H9 (cell line): ENCODE results near the gene RFPL2. TPM values are rescaled to one million over a fixed set of nuclear protein-coding genes. Genes with fewer than 3 reads are reported as not detected.

Experiments
- DNase-seq: peaks from one replicate; pipeline ENCODE4 v3.0.0-alpha.2; 2017
- H2AFZ ChIP-seq: one replicate; pipeline ENCODE4 v1.6.1; 2013; ENCODE audit warnings: mild to moderate bottlenecking, low read length, control low read depth, moderate library complexity
- H2AK5ac ChIP-seq: 2 replicates; pipeline ENCODE4 v1.6.1; 2013; ENCODE audit warnings: low read length, control low read depth, mixed read lengths; ENCODE audit not compliant: insufficient read length
- H2BK120ac ChIP-seq: one replicate; pipeline ENCODE4 v1.6.1; 2013; ENCODE audit warnings: low read depth, mild to moderate bottlenecking, low read length, control low read depth, inconsistent platforms; ENCODE audit not compliant: poor library complexity, severe bottlenecking
- H2BK12ac ChIP-seq: 2 replicates; pipeline ENCODE4 v1.6.1; 2013; ENCODE audit warnings: low read length, control low read depth, mixed read lengths, low read depth; ENCODE audit not compliant: insufficient read length
- H2BK15ac ChIP-seq: 2 replicates; pipeline ENCODE4 v1.6.1; 2013; ENCODE audit warnings: low read depth, low read length, control low read depth
- H2BK20ac ChIP-seq: one replicate; pipeline ENCODE4 v1.6.1; 2013; ENCODE audit warnings: low read depth, mild to moderate bottlenecking, low read length, control low read depth, inconsistent platforms; ENCODE audit not compliant: poor library complexity, severe bottlenecking
- H2BK5ac ChIP-seq: 2 replicates; pipeline ENCODE4 v1.6.1; 2013; ENCODE audit warnings: low read length, control low read depth, mixed read lengths; ENCODE audit not compliant: insufficient read length
- H3K14ac ChIP-seq: 2 replicates; pipeline ENCODE4 v1.6.1; 2013; ENCODE audit warnings: low read length, control low read depth; ENCODE audit not compliant: insufficient read depth
- H3K18ac ChIP-seq: 2 replicates; pipeline ENCODE4 v1.6.1; 2013; ENCODE audit warnings: low read depth, mild to moderate bottlenecking, mixed read lengths, low read length, control low read depth; ENCODE audit not compliant: insufficient read length
- H3K23ac ChIP-seq: 2 replicates; pipeline ENCODE4 v1.6.1; 2013; ENCODE audit warnings: low read length, control low read depth, mixed read lengths, low read depth; ENCODE audit not compliant: insufficient read length
- H3K23me2 ChIP-seq: 2 replicates; pipeline ENCODE4 v1.6.1; 2013; ENCODE audit warnings: low read depth, mild to moderate bottlenecking, mixed read lengths, low read length, control low read depth; ENCODE audit not compliant: insufficient read length, poor library complexity, severe bottlenecking
- H3K27ac ChIP-seq: 2 replicates; pipeline ENCODE4 v1.5.1; 2013; ENCODE audit warnings: low read length, control low read depth, mixed read lengths, low read depth; ENCODE audit not compliant: insufficient read length
- H3K27me3 ChIP-seq: 2 replicates; pipeline ENCODE4 v1.6.1; 2013; ENCODE audit warnings: low read length, control low read depth, inconsistent platforms; ENCODE audit not compliant: insufficient read depth
- H3K4ac ChIP-seq: 2 replicates; pipeline ENCODE4 v1.6.1; 2013; ENCODE audit warnings: low read depth, mild to moderate bottlenecking, control low read depth, inconsistent platforms, low read length, moderate library complexity
- H3K4me1 ChIP-seq: 2 replicates; pipeline ENCODE4 v1.6.1; 2013; ENCODE audit warnings: low read length, control low read depth, inconsistent platforms; ENCODE audit not compliant: insufficient read depth
- H3K4me2 ChIP-seq: 2 replicates; pipeline ENCODE4 v1.6.1; 2013; ENCODE audit warnings: low read length, control low read depth, mixed read lengths; ENCODE audit not compliant: insufficient read length, insufficient read depth
- H3K56ac ChIP-seq: 2 replicates; pipeline ENCODE4 v1.6.1; 2013; ENCODE audit warnings: low read depth, mild to moderate bottlenecking, mixed read lengths, low read length, control low read depth; ENCODE audit not compliant: insufficient read length
- H3K79me1 ChIP-seq: 2 replicates; pipeline ENCODE4 v1.6.1; 2013; ENCODE audit warnings: low read depth, mild to moderate bottlenecking, moderate library complexity, low read length, control low read depth, inconsistent platforms; ENCODE audit not compliant: insufficient read depth, poor library complexity, severe bottlenecking
- H3K79me2 ChIP-seq: 2 replicates; pipeline ENCODE4 v1.6.1; 2013; ENCODE audit warnings: low read length, control low read depth, inconsistent platforms; ENCODE audit not compliant: insufficient read depth
- H3K9ac ChIP-seq: 2 replicates; pipeline ENCODE4 v1.6.1; 2013; ENCODE audit warnings: low read length, control low read depth, mixed read lengths; ENCODE audit not compliant: insufficient read length; ENCODE audit errors: extremely low read depth
- H3K9me3 ChIP-seq: one replicate; pipeline ENCODE4 v1.6.1; 2013; ENCODE audit warnings: low read depth, low read length, inconsistent platforms; ENCODE audit not compliant: control insufficient read depth
- H3T11ph ChIP-seq: one replicate; pipeline ENCODE4 v1.6.1; 2013; ENCODE audit warnings: mild to moderate bottlenecking, low read length, control low read depth, inconsistent platforms
- H4K20me1 ChIP-seq: one replicate; pipeline ENCODE4 v1.6.1; 2013; ENCODE audit not compliant: control insufficient read depth, insufficient read length, insufficient read depth
- H4K5ac ChIP-seq: 2 replicates; pipeline ENCODE4 v1.6.1; 2013; ENCODE audit warnings: low read depth, mild to moderate bottlenecking, mixed read lengths, low read length, control low read depth; ENCODE audit not compliant: insufficient read length
- H4K8ac ChIP-seq: replicated peaks from 2 replicates; pipeline ENCODE4 v1.6.1; 2013; ENCODE audit warnings: low read length, control low read depth, mixed read lengths, low read depth; ENCODE audit not compliant: insufficient read length
- H4K91ac ChIP-seq: 2 replicates; pipeline ENCODE4 v1.6.1; 2013; ENCODE audit warnings: low read depth, mild to moderate bottlenecking, moderate library complexity, mixed read lengths, low read length, control low read depth; ENCODE audit not compliant: insufficient read length
- H3K27ac Mint-ChIP-seq, 3 experiments: 2 replicates in 2 of 3; 3 replicates in 1 of 3; pipeline ENCODE4 v1.8.0; 2020 to 2021; ENCODE audit warnings: mixed read lengths in 3 of 3, mild to moderate bottlenecking in 1 of 3, moderate library complexity in 1 of 3
- H3K27me3 Mint-ChIP-seq: 2 replicates; pipeline ENCODE4 v1.8.0; 2021; ENCODE audit warnings: low read depth, mild to moderate bottlenecking, moderate library complexity, mixed read lengths
- H3K36me3 Mint-ChIP-seq, 3 experiments: 2 replicates in 2 of 3; 3 replicates in 1 of 3; pipeline ENCODE4 v1.8.0; 2020 to 2021; ENCODE audit warnings: low read depth in 3 of 3, mixed read lengths in 3 of 3; ENCODE audit not compliant: insufficient read depth in 1 of 3
- H3K4me1 Mint-ChIP-seq, 2 experiments: 2 replicates each; pipeline ENCODE4 v1.8.0; 2020; ENCODE audit warnings: mixed read lengths in 2 of 2
- H3K4me3 Mint-ChIP-seq, 2 experiments: 2 replicates in 1 of 2; 3 replicates in 1 of 2; pipeline ENCODE4 v1.8.0; 2020 to 2021; ENCODE audit warnings: mild to moderate bottlenecking in 2 of 2, mixed read lengths in 2 of 2, moderate library complexity in 1 of 2
- H3K9me3 Mint-ChIP-seq, 2 experiments: 2 replicates in 1 of 2; 3 replicates in 1 of 2; pipeline ENCODE4 v1.8.0; 2020; ENCODE audit warnings: mild to moderate bottlenecking in 2 of 2, mixed read lengths in 2 of 2, moderate library complexity in 1 of 2
- CTCF ChIP-seq: fragments of 200-600 bp; sonication (generic); conservative IDR thresholded peaks from 3 replicates; pipeline ENCODE4 v1.8.0; 2021; ENCODE audit warnings: antibody characterized with exemption, mild to moderate bottlenecking
- WGBS: extraction: QIAGEN DNeasy Blood & Tissue Kit; methylation state at CpG from one replicate; pipeline ENCODE4 v1.1.7; 2013; ENCODE audit warnings: missing lambda C conversion rate, low lambda C conversion rate, mixed read lengths; ENCODE audit not compliant: insufficient read length; ENCODE audit errors: extremely low coverage; 5-methylcytosine and 5-hydroxymethylcytosine counted together
- total RNA-seq: library from RNA; stranded (reverse); gene quantifications from 2 replicates; pipeline ENCODE4 v1.2.1, GENCODE V29; 2021

The RFPL2 gene
- total RNA-seq, 1 experiment from 2014 or later, result not detected

GRCh38 chr22:32248276-32248675, 43.4 kb upstream of the RFPL2 start:
- H2BK20ac ChIP-seq, result no peak overlapping the region
- H3K4me2 ChIP-seq, result no peak overlapping the region
- no peaks in the 10 kb centered on the region for H4K20me1 ChIP-seq
- no peak overlapping the region for H3K27ac Mint-ChIP-seq
- no peak for TF ChIP-seq CTCF
- H3K27me3 Mint-ChIP-seq, result peaks cover 79% of the 10 kb centered on the region
- no peak overlapping the region for H3K27ac ChIP-seq
- no peak overlapping the region for H3K56ac ChIP-seq
- H3K79me1 ChIP-seq, result no peaks in the 10 kb centered on the region
- no peak overlapping the region for H4K91ac ChIP-seq
- H3K14ac ChIP-seq, result no peak overlapping the region
- H3K9ac ChIP-seq, result no peak overlapping the region
- H3K4me1 ChIP-seq, result no peaks in the 10 kb centered on the region
- no peak overlapping the region for H2BK12ac ChIP-seq
- H3K23me2 ChIP-seq, result no peaks in the 10 kb centered on the region
- H3K79me2 ChIP-seq, result no peaks in the 10 kb centered on the region
- 0 out of 4 replicates have a peak, but pooled peaks cover 0 to 3% of the 10 kb centered on the region in 2 experiments for H3K4me1 Mint-ChIP-seq
- no peak overlapping the region for H3K4ac ChIP-seq
- H3K18ac ChIP-seq, result no peak overlapping the region
- no peak overlapping the region for H2BK5ac ChIP-seq
- WGBS, result no CpG with 5 or more reads among the region's 1 CpG
- H4K5ac ChIP-seq, result no peak overlapping the region
- H3K9me3 Mint-ChIP-seq, result 0 out of 5 replicates have a peak, but pooled peaks cover 0 to 3% of the 10 kb centered on the region in 2 experiments
- H3K23ac ChIP-seq, result no peak overlapping the region
- H4K8ac ChIP-seq, result no peak overlapping the region
- no peaks in the 10 kb centered on the region for H3K36me3 Mint-ChIP-seq
- H2BK120ac ChIP-seq, result no peak overlapping the region
- no peak overlapping the region for H3K4me3 Mint-ChIP-seq
- H2AK5ac ChIP-seq, result no peak overlapping the region
- no peak overlapping the region for H3T11ph ChIP-seq
- no peak overlapping the region for H2AFZ ChIP-seq
- no peak for DNase-seq
- H2BK15ac ChIP-seq, result no peak overlapping the region
- H3K9me3 ChIP-seq, result no peaks in the 10 kb centered on the region
- no peaks in the 10 kb centered on the region for H3K27me3 ChIP-seq
